ENCODE measurements around the gene RECQL5. TPM values are rescaled to one million over a fixed set of nuclear protein-coding genes. Genes with fewer than 3 reads are reported as not detected.

RECQL5 gene
- total RNA-seq, 1 experiment from 2014 or later: 36.3 TPM

DNA sequence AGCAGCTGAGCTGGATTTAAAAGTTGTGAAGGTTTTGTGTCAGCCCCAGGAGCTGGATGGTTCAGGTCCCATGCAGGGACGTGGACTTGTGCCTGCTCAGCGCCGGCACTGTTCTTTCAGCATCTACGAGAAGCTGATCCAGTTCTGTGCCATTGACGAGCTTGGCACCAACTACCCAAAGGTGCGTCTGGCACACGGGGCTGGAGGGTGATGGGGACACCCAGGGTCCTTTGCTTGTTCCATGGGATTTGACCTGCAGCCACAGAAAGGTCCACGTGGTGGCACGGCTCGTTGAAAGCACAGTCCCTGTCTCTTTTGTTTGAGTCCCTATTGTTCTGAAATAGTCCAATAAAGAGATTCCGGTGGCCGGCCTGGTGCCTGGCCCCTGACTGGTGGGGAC, 36.2 kb upstream of the RECQL5 start:
- Mint-ChIP-seq H3K4me1 (ENCODE audit: insufficient read depth, unreplicated experiment) (peaks cover 42% of the 10 kb centered on the region), H3K36me3 (ENCODE audit: insufficient read depth, unreplicated experiment) (peaks cover 66% of the 10 kb centered on the region), H3K4me3 (ENCODE audit: unreplicated experiment) (no peak overlapping the region), H3K9me3 (ENCODE audit: unreplicated experiment) (no peaks in the 10 kb centered on the region), H3K27me3 (ENCODE audit: insufficient read depth, unreplicated experiment) (no peaks in the 10 kb centered on the region), H3K27ac (ENCODE audit: low read depth, unreplicated experiment) (peak overlapping the region; percentile 7)
- DNase-seq (ENCODE audit: unreplicated experiment): no peak
- no peak for TF ChIP-seq CTCF (IDR thresholded peaks at IDR 0.05; ENCODE audit: unreplicated experiment)
- ChIA-PET CTCF (interaction anchor here (0.5 to 2.0 kb wide), 5 partner anchors 18 to 296 kb away, joined by 3 to 9 read pairs (median 3); partner anchors contain the start of gene ITGB4), POLR2A (interaction anchor here (2.0 kb wide), 1 partner anchor 36 kb away, joined by 4 read pairs; the partner anchor contains the start of genes RECQL5 and SAP30BP)
- BruUV-seq (replicated peaks): no TSS peak
- intact Hi-C loops (cut with micrococcal nuclease): no loop called here

DNA sequence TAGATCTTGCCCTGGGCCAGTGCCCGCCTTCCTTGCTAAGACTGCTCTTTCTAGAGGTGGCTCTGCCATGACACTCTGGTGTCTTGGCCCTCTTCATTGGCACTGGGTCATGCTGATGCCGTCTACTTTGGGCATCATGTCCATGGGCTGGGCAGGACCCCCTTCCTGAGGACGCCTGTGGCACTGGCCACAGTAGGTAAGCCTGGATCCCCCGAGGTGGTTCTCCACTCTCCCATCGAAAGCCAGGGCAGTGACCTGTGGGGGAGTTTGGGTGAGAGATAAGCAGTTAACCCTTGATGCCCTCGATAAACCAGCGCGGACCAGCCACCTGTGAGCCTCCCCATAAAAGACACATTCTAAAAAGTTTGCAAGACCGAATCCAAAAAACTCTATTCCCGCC, 34.3 kb upstream of the RECQL5 start:
- CTCF ChIA-PET: interaction anchor here (1.8 kb wide), 1 partner anchor 18 kb away, joined by 5 read pairs; no protein-coding TSS in a partner anchor
- Mint-ChIP-seq H3K4me1 (ENCODE audit: insufficient read depth, unreplicated experiment) (peaks cover 42% of the 10 kb centered on the region), H3K4me3 (ENCODE audit: unreplicated experiment) (no peak overlapping the region), H3K36me3 (ENCODE audit: insufficient read depth, unreplicated experiment) (peaks cover 64% of the 10 kb centered on the region), H3K9me3 (ENCODE audit: unreplicated experiment) (no peaks in the 10 kb centered on the region), H3K27me3 (ENCODE audit: insufficient read depth, unreplicated experiment) (no peaks in the 10 kb centered on the region), H3K27ac (ENCODE audit: low read depth, unreplicated experiment) (peak overlapping the region; percentile 95)
- no peak for TF ChIP-seq CTCF (IDR thresholded peaks at IDR 0.05; ENCODE audit: unreplicated experiment)
- POLR2A ChIA-PET: no interaction called here
- no peak for DNase-seq (ENCODE audit: unreplicated experiment)
- intact Hi-C loops (cut with micrococcal nuclease): no loop called here
- BruUV-seq (replicated peaks): no TSS peak

GRCh38 chr17:75698659-75699058, 31.7 kb upstream of the RECQL5 start:
- TF ChIP-seq CTCF (IDR thresholded peaks at IDR 0.05; ENCODE audit: unreplicated experiment): no peak
- BruUV-seq (replicated peaks): no TSS peak
- H3K27me3 Mint-ChIP-seq (ENCODE audit: insufficient read depth, unreplicated experiment): no peaks in the 10 kb centered on the region
- no peak for DNase-seq (ENCODE audit: unreplicated experiment)
- H3K4me1 Mint-ChIP-seq (ENCODE audit: insufficient read depth, unreplicated experiment): peaks cover 61% of the 10 kb centered on the region
- intact Hi-C loops (cut with micrococcal nuclease): no loop called here
- H3K36me3 Mint-ChIP-seq (ENCODE audit: insufficient read depth, unreplicated experiment): peaks cover 62% of the 10 kb centered on the region
- H3K4me3 Mint-ChIP-seq (ENCODE audit: unreplicated experiment): no peak overlapping the region
- ChIA-PET POLR2A (no interaction called here), CTCF (interaction anchor here (0.7 to 1.2 kb wide), 4 partner anchors 14 to 24 kb away, joined by 3 to 5 read pairs (median 4); no protein-coding TSS in a partner anchor)
- no peaks in the 10 kb centered on the region for H3K9me3 Mint-ChIP-seq (ENCODE audit: unreplicated experiment)
- no peak overlapping the region for H3K27ac Mint-ChIP-seq (ENCODE audit: low read depth, unreplicated experiment)

- intact Hi-C loops (cut with micrococcal nuclease): no loop called here
- no peak for TF ChIP-seq CTCF (IDR thresholded peaks at IDR 0.05; ENCODE audit: unreplicated experiment)
- BruUV-seq (replicated peaks): no TSS peak
- H3K27me3 Mint-ChIP-seq (ENCODE audit: insufficient read depth, unreplicated experiment): no peaks in the 10 kb centered on the region
- no peaks in the 10 kb centered on the region for H3K9me3 Mint-ChIP-seq (ENCODE audit: unreplicated experiment)
- ChIA-PET CTCF (interaction anchor here (0.8 to 1.0 kb wide), 3 partner anchors 24 to 60 kb away, joined by 3 to 5 read pairs (median 4); no protein-coding TSS in a partner anchor), POLR2A (no interaction called here)
- H3K27ac Mint-ChIP-seq (ENCODE audit: low read depth, unreplicated experiment): peak overlapping the region; percentile 96
- H3K4me1 Mint-ChIP-seq (ENCODE audit: insufficient read depth, unreplicated experiment): peaks cover 68% of the 10 kb centered on the region
- peaks cover 58% of the 10 kb centered on the region for H3K36me3 Mint-ChIP-seq (ENCODE audit: insufficient read depth, unreplicated experiment)
- no peak for DNase-seq (ENCODE audit: unreplicated experiment)
- H3K4me3 Mint-ChIP-seq (ENCODE audit: unreplicated experiment): peak overlapping the region; percentile 9
These were observed 30.8 kb upstream of the RECQL5 start for GRCh38 chr17:75697651-75698291.
